GM18951 (cell line): Measurements from ENCODE around the gene ZFR.
"Not testable (repeated sequence)": the region's sequence is repeated elsewhere in the genome, so short reads cannot be mapped to it uniquely, and the experiment has no call there.

Source experiments
- POLR2A ChIP-seq: IDR thresholded peaks from 4 replicates; pipeline ENCODE4 v1.6.1; 2011; ENCODE audit warnings: mild to moderate bottlenecking; ENCODE audit not compliant: insufficient read length, insufficient read depth; ENCODE audit errors: extremely low read depth
- in situ Hi-C: fragments of 300-500 bp; cut with MboI; formaldehyde crosslinking; loops from one replicate; pipeline ENCODE4 v1.12.0; 2022; ENCODE audit warnings: low sequenced_read_pairs, mixed read lengths, inconsistent platforms; ENCODE audit not compliant: unreplicated experiment

Gene ZFR

GRCh38 chr5:32465076-32465475 is 20.5 kb upstream of the ZFR start:
- in situ Hi-C loops: no loop called here
- TF ChIP-seq POLR2A: no peak

DNA sequence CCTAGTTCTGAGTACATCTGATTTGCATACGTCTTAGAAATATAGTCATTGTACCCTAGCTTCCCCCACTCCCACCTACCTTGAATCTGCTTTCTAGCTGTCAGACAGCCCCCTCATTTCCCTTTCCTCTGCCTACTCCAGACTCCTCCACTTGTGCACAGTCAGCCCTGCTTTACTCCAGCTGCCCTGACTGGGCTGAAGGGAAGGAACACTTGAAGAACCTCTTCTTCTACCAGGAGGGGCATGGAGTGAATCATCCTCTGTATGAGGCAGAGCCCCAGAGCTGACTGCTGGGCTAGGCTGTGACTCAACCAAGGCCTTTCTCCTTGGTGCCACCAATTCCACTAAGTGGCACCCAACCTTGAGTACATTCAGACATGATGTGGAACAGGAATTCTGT is 18.1 kb upstream of the ZFR start:
- in situ Hi-C loops: no loop called here
- TF ChIP-seq POLR2A: no peak

GRCh38 chr5:32461441-32462120 is 17.0 kb upstream of the ZFR start:
- in situ Hi-C loops: no loop called here
- TF ChIP-seq POLR2A: no peak

- TF ChIP-seq POLR2A: no peak
- in situ Hi-C loops: no loop called here
Observed at GRCh38 chr5:32460702-32461101, 16.2 kb upstream of the ZFR start.

DNA sequence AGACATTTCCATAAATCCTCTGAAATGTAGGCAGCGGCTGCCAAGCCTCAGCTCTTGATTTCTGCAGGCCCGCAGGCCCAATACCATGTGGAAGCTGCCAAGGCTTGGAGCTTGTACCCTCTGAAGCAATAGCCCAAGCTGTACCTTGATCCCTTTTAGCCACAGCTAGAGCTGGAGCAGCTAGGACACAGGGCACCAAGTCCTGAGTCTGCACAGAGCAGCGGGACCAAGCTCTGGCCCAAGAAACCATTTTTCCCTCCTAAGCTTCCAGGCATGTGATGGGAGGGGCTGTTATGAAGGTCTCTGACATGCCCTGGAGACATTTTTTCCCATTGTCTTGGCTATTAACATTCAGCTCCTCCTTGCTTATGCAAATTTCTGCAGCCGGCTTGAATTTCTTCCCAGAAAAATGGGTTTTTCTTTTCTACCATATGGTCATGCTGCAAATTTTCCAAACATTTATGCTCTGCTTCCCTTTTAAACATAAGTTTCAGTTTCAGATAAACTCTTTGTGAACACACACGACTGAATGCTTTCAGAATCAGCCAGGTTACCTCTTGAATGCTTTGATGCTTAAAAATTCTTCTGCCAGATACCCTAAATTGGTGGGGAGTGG is 14.4 kb upstream of the ZFR start:
- in situ Hi-C loops: no loop called here
- no peak for TF ChIP-seq POLR2A

GRCh38 chr5:32455311-32455710 is 10.8 kb upstream of the ZFR start:
- no peak for TF ChIP-seq POLR2A
- in situ Hi-C loops: no loop called here

GRCh38 chr5:32454821-32455220 is 10.3 kb upstream of the ZFR start:
- TF ChIP-seq POLR2A: no peak
- in situ Hi-C loops: no loop called here

- TF ChIP-seq POLR2A: no peak
- in situ Hi-C loops: no loop called here
Observed at GRCh38 chr5:32453916-32454315, 9.4 kb upstream of the ZFR start.

GRCh38 chr5:32452316-32452715 is 7.8 kb upstream of the ZFR start:
- in situ Hi-C loops: not testable (repeated sequence)

DNA sequence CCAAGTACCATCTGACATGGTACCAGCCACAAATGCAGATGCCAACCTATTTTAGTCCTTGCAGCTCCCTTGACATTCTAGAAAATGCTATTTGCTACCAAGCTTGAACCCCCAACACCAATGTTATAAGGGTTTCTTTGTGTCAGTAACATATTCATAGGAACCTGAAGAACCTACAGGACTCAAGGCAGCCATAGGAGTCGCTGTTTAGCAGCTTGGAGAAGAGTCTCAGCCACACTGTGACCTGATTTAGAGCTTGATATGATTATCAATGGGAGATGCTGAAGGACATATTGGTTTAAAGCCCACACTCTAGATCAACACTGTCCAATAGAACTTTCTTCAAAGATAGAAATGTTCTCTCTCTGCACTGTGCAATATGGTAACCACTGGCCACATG is 6.4 kb upstream of the ZFR start:
- TF ChIP-seq POLR2A: no peak
- in situ Hi-C loops: no loop called here

GRCh38 chr5:32449262-32449661 is 4.7 kb upstream of the ZFR start:
- TF ChIP-seq POLR2A: no peak
- in situ Hi-C loops: no loop called here

DNA sequence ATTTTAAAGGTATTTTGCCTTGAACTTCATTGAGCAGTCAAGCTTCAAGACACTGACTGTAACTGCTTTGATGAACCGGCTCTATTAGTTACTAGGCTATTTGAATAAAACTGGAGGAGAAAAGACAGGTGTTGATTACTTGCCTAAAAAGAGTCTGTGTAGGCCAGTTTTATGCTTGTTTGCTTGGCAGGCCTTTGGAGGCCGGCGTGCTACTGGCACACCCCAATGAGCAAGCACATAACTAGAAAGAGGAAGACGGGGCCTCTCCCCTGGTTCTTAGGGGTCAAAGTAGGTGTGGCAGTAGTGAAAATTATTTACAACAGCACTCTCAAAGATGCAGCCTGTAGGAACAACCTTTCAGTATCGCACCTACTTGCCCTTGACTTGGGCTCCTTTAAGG is 2.1 kb upstream of the ZFR start:
- in situ Hi-C loops: no loop called here
- no peak for TF ChIP-seq POLR2A

GRCh38 chr5:32445831-32446614 is 1.5 kb upstream of the ZFR start:
- in situ Hi-C loops: no loop called here
- TF ChIP-seq POLR2A: no peak

DNA sequence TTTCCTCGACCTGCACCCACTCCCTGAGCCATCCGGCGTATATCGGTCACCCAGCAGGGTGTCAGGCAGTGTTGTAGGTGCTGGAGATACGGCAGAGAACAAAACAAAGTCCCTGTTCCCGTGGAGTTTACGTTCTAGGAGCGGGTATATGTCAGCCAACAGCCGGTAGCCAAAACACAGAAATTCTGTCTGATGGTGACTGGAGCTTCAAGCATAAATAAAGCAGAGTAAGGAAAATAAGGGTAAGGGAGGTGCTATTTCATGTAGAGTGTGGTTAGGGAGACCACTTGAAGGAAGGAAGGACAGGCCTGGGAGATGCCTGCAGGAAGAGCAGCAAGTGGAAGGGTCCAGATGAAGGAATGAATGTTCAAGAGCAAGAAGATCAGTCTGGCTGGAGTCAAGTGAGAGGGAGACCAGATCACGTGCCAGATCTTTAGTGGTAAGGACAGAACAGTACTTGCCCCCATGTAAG is 783 bp upstream of the ZFR start:
- TF ChIP-seq POLR2A: no peak
- in situ Hi-C loops: no loop called here
